Liver (tissue), 9 donors: ENCODE results near the gene NEAT1. TPM values are rescaled to one million over a fixed set of nuclear protein-coding genes. Genes with fewer than 3 reads are reported as not detected.

ENCODE experiments used
- DNase-seq: peaks from one replicate; pipeline ENCODE4 v3.0.0-alpha.2; 2017; ENCODE audit warnings: low spot score
- H3K27ac ChIP-seq, 2 donors: one replicate each; pipeline ENCODE4 v1.7.0; 2013; ENCODE audit warnings: inconsistent platforms in 2 of 2, low read length in 2 of 2, control low read depth in 1 of 2, low read depth in 1 of 2, mild to moderate bottlenecking in 1 of 2
- H3K27me3 ChIP-seq, 4 donors: one replicate each; pipeline versions ENCODE4 v1.6.1 to v1.7.0; 2013; ENCODE audit warnings: low read length in 3 of 4, inconsistent platforms in 1 of 4, mild to moderate bottlenecking in 1 of 4, moderate library complexity in 1 of 4; ENCODE audit not compliant: control insufficient read depth in 4 of 4, insufficient read depth in 4 of 4
- H3K36me3 ChIP-seq, 4 donors: one replicate each; pipeline versions ENCODE4 v1.6.1 to v1.7.0; 2013; ENCODE audit warnings: low read length in 3 of 4, mild to moderate bottlenecking in 3 of 4, low read depth in 1 of 4, moderate library complexity in 1 of 4; ENCODE audit not compliant: control insufficient read depth in 4 of 4, insufficient read depth in 3 of 4
- H3K4me1 ChIP-seq, 4 donors: one replicate each; pipeline versions ENCODE4 v1.6.1 to v1.7.0; 2013; ENCODE audit warnings: low read length in 3 of 4, mild to moderate bottlenecking in 3 of 4, moderate library complexity in 1 of 4; ENCODE audit not compliant: control insufficient read depth in 4 of 4, insufficient read depth in 4 of 4
- H3K4me3 ChIP-seq, 3 donors: one replicate each; pipeline versions ENCODE4 v1.6.1 to v1.7.0; 2013; ENCODE audit warnings: low read length in 3 of 3, control low read depth in 1 of 3, low read depth in 1 of 3, mild to moderate bottlenecking in 1 of 3
- H3K9ac ChIP-seq, 2 donors: one replicate each; pipeline ENCODE4 v1.7.0; 2013; ENCODE audit warnings: low read length in 2 of 2, mild to moderate bottlenecking in 2 of 2, moderate library complexity in 2 of 2, control low read depth in 1 of 2, low read depth in 1 of 2
- H3K9me3 ChIP-seq, 4 donors: one replicate each; pipeline versions ENCODE4 v1.6.1 to v1.7.0; 2013; ENCODE audit warnings: low read length in 3 of 4; ENCODE audit not compliant: control insufficient read depth in 4 of 4
- EGR1 ChIP-seq, 2 donors: IDR thresholded peaks; 2 replicates each; pipeline ENCODE4 v1.6.1; 2016 to 2018; ENCODE audit warnings: antibody characterized with exemption in 2 of 2, low read depth in 2 of 2
- FOXA1 ChIP-seq: IDR thresholded peaks from 2 replicates; pipeline ENCODE4 v1.6.1; 2016; ENCODE audit warnings: antibody characterized with exemption
- FOXA2 ChIP-seq: IDR thresholded peaks from 2 replicates; pipeline ENCODE4 v1.6.1; 2016; ENCODE audit warnings: antibody characterized with exemption
- GABPA ChIP-seq, 2 donors: IDR thresholded peaks in 1 of 2; conservative IDR thresholded peaks in 1 of 2; 2 replicates each; pipeline ENCODE4 v1.6.1; 2016; ENCODE audit warnings: antibody characterized with exemption in 2 of 2, mild to moderate bottlenecking in 1 of 2, moderate library complexity in 1 of 2
- HNF4A ChIP-seq, 2 donors: conservative IDR thresholded peaks; 2 replicates each; pipeline ENCODE4 v1.6.1; 2016; ENCODE audit warnings: antibody characterized with exemption in 2 of 2, mild to moderate bottlenecking in 2 of 2
- HNF4G ChIP-seq: IDR thresholded peaks from 2 replicates; pipeline ENCODE4 v1.6.1; 2016; ENCODE audit warnings: antibody characterized with exemption
- JUND ChIP-seq, 2 donors: IDR thresholded peaks; 2 replicates each; pipeline ENCODE4 v1.6.1; 2016; ENCODE audit warnings: antibody characterized with exemption in 2 of 2
- MAX ChIP-seq: IDR thresholded peaks from 2 replicates; pipeline ENCODE4 v1.6.1; 2016; ENCODE audit warnings: antibody characterized with exemption
- NR2F2 ChIP-seq: IDR thresholded peaks from 2 replicates; pipeline ENCODE4 v1.6.1; 2016; ENCODE audit warnings: antibody characterized with exemption
- RAD21 ChIP-seq, 2 donors: IDR thresholded peaks; 2 replicates each; pipeline ENCODE4 v1.6.1; 2016; ENCODE audit warnings: antibody characterized with exemption in 2 of 2, mild to moderate bottlenecking in 2 of 2
- RXRA ChIP-seq, 2 donors: IDR thresholded peaks; 2 replicates each; pipeline ENCODE4 v1.6.1; 2017 to 2018; ENCODE audit warnings: antibody characterized with exemption in 2 of 2, mild to moderate bottlenecking in 1 of 2
- SP1 ChIP-seq: IDR thresholded peaks from 2 replicates; pipeline ENCODE4 v1.6.1; 2018; ENCODE audit warnings: antibody characterized with exemption, mild to moderate bottlenecking
- TAF1 ChIP-seq: conservative IDR thresholded peaks from 2 replicates; pipeline ENCODE4 v1.6.1; 2016; ENCODE audit warnings: antibody characterized with exemption, mild to moderate bottlenecking
- YY1 ChIP-seq: IDR thresholded peaks from 2 replicates; pipeline ENCODE4 v1.6.1; 2016; ENCODE audit warnings: antibody characterized with exemption, mild to moderate bottlenecking
- WGBS: extraction: QIAGEN DNeasy Blood & Tissue Kit; methylation state at CpG from one replicate; pipeline ENCODE4 v1.1.7; 2013; 5-methylcytosine and 5-hydroxymethylcytosine counted together
- polyA plus RNA-seq, 2 donors: library from polyadenylated mRNA; stranded (reverse) in 1 of 2; unstranded in 1 of 2; fragments of 200-250 nt in 1 of 2; fragments of >200 nt in 1 of 2; fragmentation: Nextera tagmentation in 1 of 2; extraction: Ambion mirVana in 1 of 2; gene quantifications; one replicate each; pipeline versions ENCODE4 v1.2.1 to v1.2.3, GENCODE V29; 2013 to 2015
- total RNA-seq, 2 donors: library from RNA; depleted of rRNA; stranded (reverse); fragments of >200 nt; gene quantifications; one replicate each; pipeline ENCODE4 v1.2.3, GENCODE V29; 2014
- TF ChIP-seq, protein P1 (sequence below): IDR thresholded peaks from 2 replicates; pipeline ENCODE4 v1.6.1; 2016; ENCODE audit warnings: antibody characterized with exemption
- TF ChIP-seq, protein P2 (sequence below): IDR thresholded peaks from 2 replicates; pipeline ENCODE4 v1.6.1; 2016; ENCODE audit warnings: antibody characterized with exemption
- TF ChIP-seq, protein P3 (sequence below): IDR thresholded peaks from 2 replicates; pipeline ENCODE4 v1.6.1; 2016; ENCODE audit warnings: antibody characterized with exemption, mild to moderate bottlenecking
- TF ChIP-seq, protein P4 (sequence below): fragments of 150-350 bp; IDR thresholded peaks from 2 replicates; pipeline ENCODE4 v1.5.1; 2017; ENCODE audit warnings: improper control_type of control experiment, low read depth, low read length; ENCODE audit not compliant: missing input control
- donor health status: healthy.
- donor health status: healthy.
- donor health status: healthy.
- donor health status: healthy.
- donor health status: healthy.

NEAT1 gene
- total and polyA plus RNA-seq, 4 donors, result 29.6 to 1,968 (median 80.8) TPM

DNA sequence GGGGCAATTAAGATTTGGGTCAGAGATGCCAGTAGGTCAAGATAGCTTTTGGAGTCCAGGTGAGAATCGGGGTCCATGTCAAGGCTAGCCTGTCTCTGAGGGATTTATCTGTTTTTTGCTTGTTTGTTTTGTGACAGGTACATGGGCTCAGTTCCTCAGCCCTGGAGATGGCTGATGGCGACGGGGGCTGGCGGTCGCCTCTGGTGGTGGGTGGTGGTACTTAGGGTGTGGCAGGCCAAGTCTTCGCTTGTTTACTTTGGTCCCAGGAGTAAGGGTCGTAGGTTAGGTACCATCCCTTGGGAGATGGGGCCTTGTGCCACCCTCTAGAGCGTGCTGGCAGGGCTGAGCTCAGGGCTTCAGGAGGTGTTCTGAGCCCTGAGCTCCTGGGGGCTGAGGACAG is 44.8 kb upstream of the NEAT1 start:
- no peaks in the 10 kb centered on the region for H3K27me3 ChIP-seq
- no peak overlapping the region for H3K4me3 ChIP-seq
- WGBS, result 96% methylated on average over 8 of the region's 8 CpGs
- no peak overlapping the region for H3K27ac ChIP-seq
- TF ChIP-seq FOXA2, result no peak
- TF ChIP-seq EGR1 (IDR thresholded peaks at IDR 0.05; ENCODE audit: low read depth in 2 of 2), result no peak
- TF ChIP-seq FOXA1, result no peak
- TF ChIP-seq TAF1, result no peak
- no peak for TF ChIP-seq SP1
- TF ChIP-seq MAX, result no peak
- TF ChIP-seq, protein P1, sequence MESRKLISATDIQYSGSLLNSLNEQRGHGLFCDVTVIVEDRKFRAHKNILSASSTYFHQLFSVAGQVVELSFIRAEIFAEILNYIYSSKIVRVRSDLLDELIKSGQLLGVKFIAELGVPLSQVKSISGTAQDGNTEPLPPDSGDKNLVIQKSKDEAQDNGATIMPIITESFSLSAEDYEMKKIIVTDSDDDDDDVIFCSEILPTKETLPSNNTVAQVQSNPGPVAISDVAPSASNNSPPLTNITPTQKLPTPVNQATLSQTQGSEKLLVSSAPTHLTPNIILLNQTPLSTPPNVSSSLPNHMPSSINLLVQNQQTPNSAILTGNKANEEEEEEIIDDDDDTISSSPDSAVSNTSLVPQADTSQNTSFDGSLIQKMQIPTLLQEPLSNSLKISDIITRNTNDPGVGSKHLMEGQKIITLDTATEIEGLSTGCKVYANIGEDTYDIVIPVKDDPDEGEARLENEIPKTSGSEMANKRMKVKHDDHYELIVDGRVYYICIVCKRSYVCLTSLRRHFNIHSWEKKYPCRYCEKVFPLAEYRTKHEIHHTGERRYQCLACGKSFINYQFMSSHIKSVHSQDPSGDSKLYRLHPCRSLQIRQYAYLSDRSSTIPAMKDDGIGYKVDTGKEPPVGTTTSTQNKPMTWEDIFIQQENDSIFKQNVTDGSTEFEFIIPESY, result no peak
- no peak for TF ChIP-seq YY1
- TF ChIP-seq, protein P2, sequence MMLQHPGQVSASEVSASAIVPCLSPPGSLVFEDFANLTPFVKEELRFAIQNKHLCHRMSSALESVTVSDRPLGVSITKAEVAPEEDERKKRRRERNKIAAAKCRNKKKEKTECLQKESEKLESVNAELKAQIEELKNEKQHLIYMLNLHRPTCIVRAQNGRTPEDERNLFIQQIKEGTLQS, result no peak
- TF ChIP-seq, protein P3, sequence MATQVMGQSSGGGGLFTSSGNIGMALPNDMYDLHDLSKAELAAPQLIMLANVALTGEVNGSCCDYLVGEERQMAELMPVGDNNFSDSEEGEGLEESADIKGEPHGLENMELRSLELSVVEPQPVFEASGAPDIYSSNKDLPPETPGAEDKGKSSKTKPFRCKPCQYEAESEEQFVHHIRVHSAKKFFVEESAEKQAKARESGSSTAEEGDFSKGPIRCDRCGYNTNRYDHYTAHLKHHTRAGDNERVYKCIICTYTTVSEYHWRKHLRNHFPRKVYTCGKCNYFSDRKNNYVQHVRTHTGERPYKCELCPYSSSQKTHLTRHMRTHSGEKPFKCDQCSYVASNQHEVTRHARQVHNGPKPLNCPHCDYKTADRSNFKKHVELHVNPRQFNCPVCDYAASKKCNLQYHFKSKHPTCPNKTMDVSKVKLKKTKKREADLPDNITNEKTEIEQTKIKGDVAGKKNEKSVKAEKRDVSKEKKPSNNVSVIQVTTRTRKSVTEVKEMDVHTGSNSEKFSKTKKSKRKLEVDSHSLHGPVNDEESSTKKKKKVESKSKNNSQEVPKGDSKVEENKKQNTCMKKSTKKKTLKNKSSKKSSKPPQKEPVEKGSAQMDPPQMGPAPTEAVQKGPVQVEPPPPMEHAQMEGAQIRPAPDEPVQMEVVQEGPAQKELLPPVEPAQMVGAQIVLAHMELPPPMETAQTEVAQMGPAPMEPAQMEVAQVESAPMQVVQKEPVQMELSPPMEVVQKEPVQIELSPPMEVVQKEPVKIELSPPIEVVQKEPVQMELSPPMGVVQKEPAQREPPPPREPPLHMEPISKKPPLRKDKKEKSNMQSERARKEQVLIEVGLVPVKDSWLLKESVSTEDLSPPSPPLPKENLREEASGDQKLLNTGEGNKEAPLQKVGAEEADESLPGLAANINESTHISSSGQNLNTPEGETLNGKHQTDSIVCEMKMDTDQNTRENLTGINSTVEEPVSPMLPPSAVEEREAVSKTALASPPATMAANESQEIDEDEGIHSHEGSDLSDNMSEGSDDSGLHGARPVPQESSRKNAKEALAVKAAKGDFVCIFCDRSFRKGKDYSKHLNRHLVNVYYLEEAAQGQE, result no peak
- TF ChIP-seq HNF4G, result no peak
- no peak for TF ChIP-seq HNF4A (conservative IDR thresholded peaks at IDR 0.05)
- no peak for TF ChIP-seq RXRA (IDR thresholded peaks at IDR 0.05)
- TF ChIP-seq RAD21 (IDR thresholded peaks at IDR 0.05), result no peak
- TF ChIP-seq, protein P4, sequence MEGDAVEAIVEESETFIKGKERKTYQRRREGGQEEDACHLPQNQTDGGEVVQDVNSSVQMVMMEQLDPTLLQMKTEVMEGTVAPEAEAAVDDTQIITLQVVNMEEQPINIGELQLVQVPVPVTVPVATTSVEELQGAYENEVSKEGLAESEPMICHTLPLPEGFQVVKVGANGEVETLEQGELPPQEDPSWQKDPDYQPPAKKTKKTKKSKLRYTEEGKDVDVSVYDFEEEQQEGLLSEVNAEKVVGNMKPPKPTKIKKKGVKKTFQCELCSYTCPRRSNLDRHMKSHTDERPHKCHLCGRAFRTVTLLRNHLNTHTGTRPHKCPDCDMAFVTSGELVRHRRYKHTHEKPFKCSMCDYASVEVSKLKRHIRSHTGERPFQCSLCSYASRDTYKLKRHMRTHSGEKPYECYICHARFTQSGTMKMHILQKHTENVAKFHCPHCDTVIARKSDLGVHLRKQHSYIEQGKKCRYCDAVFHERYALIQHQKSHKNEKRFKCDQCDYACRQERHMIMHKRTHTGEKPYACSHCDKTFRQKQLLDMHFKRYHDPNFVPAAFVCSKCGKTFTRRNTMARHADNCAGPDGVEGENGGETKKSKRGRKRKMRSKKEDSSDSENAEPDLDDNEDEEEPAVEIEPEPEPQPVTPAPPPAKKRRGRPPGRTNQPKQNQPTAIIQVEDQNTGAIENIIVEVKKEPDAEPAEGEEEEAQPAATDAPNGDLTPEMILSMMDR, result no peak
- no peak for TF ChIP-seq GABPA (IDR thresholded peaks at IDR 0.05 in 1 of 2, conservative IDR thresholded peaks at IDR 0.05 in 1 of 2)
- TF ChIP-seq NR2F2, result no peak
- no peak for TF ChIP-seq JUND (IDR thresholded peaks at IDR 0.05)
- H3K4me1 ChIP-seq, result peaks cover 2 to 21% (median 12%) of the 10 kb centered on the region in 4 donors
- no peaks in the 10 kb centered on the region for H3K9me3 ChIP-seq
- H3K36me3 ChIP-seq, result no peaks in the 10 kb centered on the region
- H3K9ac ChIP-seq, result no peak overlapping the region
- no peak for DNase-seq
